DND-41 (cell line): Measurements from ENCODE around the gene ARHGAP26.

ENCODE experiments used
- ATAC-seq: fragments of 200-7000 bp; cut with Tn5 transposase; 3 replicates; pipeline ENCODE4 v1.9.1; 2021; ENCODE audit warnings: low read depth; ENCODE audit not compliant: insufficient read depth
- DNase-seq: peaks from one replicate; pipeline ENCODE4 v3.0.0-alpha.2; 2020
- H2AFZ ChIP-seq: 2 replicates; pipeline ENCODE4 v1.6.0; 2012; ENCODE audit warnings: low read depth, low read length
- H3K27ac ChIP-seq: 2 replicates; pipeline ENCODE4 v1.5.1; 2012; ENCODE audit warnings: low read length, inconsistent platforms
- H3K27me3 ChIP-seq: fragments of 200-600 bp; sonication (generic); 2 replicates; pipeline ENCODE4 v1.6.0; 2012; ENCODE audit warnings: low read length, mild to moderate bottlenecking, inconsistent platforms; ENCODE audit not compliant: insufficient read depth, poor library complexity
- H3K36me3 ChIP-seq: 2 replicates; pipeline ENCODE4 v1.5.1; 2012; ENCODE audit warnings: low read length, inconsistent platforms; ENCODE audit not compliant: insufficient read depth
- H3K4me1 ChIP-seq: 2 replicates; pipeline ENCODE4 v1.5.1; 2012; ENCODE audit warnings: mild to moderate bottlenecking, low read length; ENCODE audit not compliant: insufficient read depth
- H3K4me2 ChIP-seq: 2 replicates; pipeline ENCODE4 v1.6.0; 2012; ENCODE audit warnings: mild to moderate bottlenecking, moderate library complexity, low read length, inconsistent platforms; ENCODE audit not compliant: insufficient read depth
- H3K4me3 ChIP-seq, 2 experiments: fragments of 200-600 bp in 1 of 2; shearing (Covaris generic) in 1 of 2; 2 replicates each; pipeline ENCODE4 v1.5.1; 2012 to 2016; ENCODE audit warnings: inconsistent platforms in 2 of 2, low read length in 2 of 2, mild to moderate bottlenecking in 2 of 2, low read depth in 1 of 2, moderate library complexity in 1 of 2
- H3K79me2 ChIP-seq: 2 replicates; pipeline ENCODE4 v1.6.0; 2012; ENCODE audit warnings: low read length, inconsistent platforms; ENCODE audit not compliant: insufficient read depth
- H3K9ac ChIP-seq: 2 replicates; pipeline ENCODE4 v1.6.0; 2012; ENCODE audit warnings: low read depth, mild to moderate bottlenecking, inconsistent platforms, low read length, moderate library complexity
- H3K9me3 ChIP-seq: 2 replicates; pipeline ENCODE4 v1.5.1; 2012; ENCODE audit warnings: low read length, moderate library complexity, mild to moderate bottlenecking, inconsistent platforms; ENCODE audit not compliant: insufficient read depth, severe bottlenecking
- H4K20me1 ChIP-seq: 2 replicates; pipeline ENCODE4 v1.6.0; 2012; ENCODE audit warnings: low read length; ENCODE audit not compliant: insufficient read depth
- EZH2 ChIP-seq: IDR thresholded peaks from 3 replicates; pipeline ENCODE4 v1.6.1; 2012; ENCODE audit warnings: borderline replicate concordance, low read depth, mild to moderate bottlenecking, moderate library complexity, low read length, inconsistent platforms; ENCODE audit not compliant: severe bottlenecking
- TF ChIP-seq, protein P1 (sequence below): IDR thresholded peaks from 2 replicates; pipeline ENCODE4 v1.5.1; 2012; ENCODE audit warnings: borderline replicate concordance, low read length, moderate library complexity, mild to moderate bottlenecking; ENCODE audit not compliant: poor library complexity, severe bottlenecking; ENCODE audit errors: extremely low read depth

ARHGAP26 gene

GRCh38 chr5:142837081-142837725 is 67.0 kb downstream of the ARHGAP26 start:
- peaks cover 4% of the 10 kb centered on the region; the same call in 1 of the 2 replicates for H3K79me2 ChIP-seq
- no peaks in the 10 kb centered on the region for H3K4me1 ChIP-seq

GRCh38 chr5:142838845-142839244 is 68.7 kb downstream of the ARHGAP26 start:
- H4K20me1 ChIP-seq: peaks cover 19% of the 10 kb centered on the region
- no peaks in the 10 kb centered on the region for H3K4me1 ChIP-seq
- H3K4me3 ChIP-seq: no peak overlapping the region
- no peak overlapping the region for H3K4me2 ChIP-seq
- H3K9ac ChIP-seq: no peak overlapping the region
- H3K79me2 ChIP-seq: peaks cover 6% of the 10 kb centered on the region
- H3K9me3 ChIP-seq: no peaks in the 10 kb centered on the region
- no peak for ATAC-seq
- no peak overlapping the region for H3K27ac ChIP-seq
- DNase-seq: no peak
- no peaks in the 10 kb centered on the region for H3K36me3 ChIP-seq
- H3K27me3 ChIP-seq: no peaks in the 10 kb centered on the region
- TF ChIP-seq, protein P1, sequence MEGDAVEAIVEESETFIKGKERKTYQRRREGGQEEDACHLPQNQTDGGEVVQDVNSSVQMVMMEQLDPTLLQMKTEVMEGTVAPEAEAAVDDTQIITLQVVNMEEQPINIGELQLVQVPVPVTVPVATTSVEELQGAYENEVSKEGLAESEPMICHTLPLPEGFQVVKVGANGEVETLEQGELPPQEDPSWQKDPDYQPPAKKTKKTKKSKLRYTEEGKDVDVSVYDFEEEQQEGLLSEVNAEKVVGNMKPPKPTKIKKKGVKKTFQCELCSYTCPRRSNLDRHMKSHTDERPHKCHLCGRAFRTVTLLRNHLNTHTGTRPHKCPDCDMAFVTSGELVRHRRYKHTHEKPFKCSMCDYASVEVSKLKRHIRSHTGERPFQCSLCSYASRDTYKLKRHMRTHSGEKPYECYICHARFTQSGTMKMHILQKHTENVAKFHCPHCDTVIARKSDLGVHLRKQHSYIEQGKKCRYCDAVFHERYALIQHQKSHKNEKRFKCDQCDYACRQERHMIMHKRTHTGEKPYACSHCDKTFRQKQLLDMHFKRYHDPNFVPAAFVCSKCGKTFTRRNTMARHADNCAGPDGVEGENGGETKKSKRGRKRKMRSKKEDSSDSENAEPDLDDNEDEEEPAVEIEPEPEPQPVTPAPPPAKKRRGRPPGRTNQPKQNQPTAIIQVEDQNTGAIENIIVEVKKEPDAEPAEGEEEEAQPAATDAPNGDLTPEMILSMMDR: no peak
- no peak for TF ChIP-seq EZH2
- H2AFZ ChIP-seq: no peak overlapping the region

More at GRCh38 chr5:142837081-142837725, 67.0 kb downstream of the ARHGAP26 start:
- Histone ChIP-seq H3K4me3 (no peak overlapping the region), H4K20me1 (peaks cover 13% of the 10 kb centered on the region; the same call in 1 of the 2 replicates), H2AFZ (no peak overlapping the region), H3K4me2 (no peak overlapping the region), H3K27ac (no peak overlapping the region), H3K9me3 (no peaks in the 10 kb centered on the region), H3K36me3 (no peaks in the 10 kb centered on the region), H3K9ac (no peak overlapping the region), H3K27me3 (no peaks in the 10 kb centered on the region)
- ATAC-seq: no peak
- TF ChIP-seq EZH2: no peak
- TF ChIP-seq, protein P1: no peak
- DNase-seq: no peak

GRCh38 chr5:142839711-142840346 is 69.7 kb downstream of the ARHGAP26 start:
- ATAC-seq (no peak), DNase-seq (no peak)
- Histone ChIP-seq H3K79me2 (peaks cover 6% of the 10 kb centered on the region), H3K9me3 (no peaks in the 10 kb centered on the region), H4K20me1 (peaks cover 19% of the 10 kb centered on the region), H3K27ac (no peak overlapping the region), H3K4me2 (no peak overlapping the region), H2AFZ (no peak overlapping the region), H3K27me3 (no peaks in the 10 kb centered on the region), H3K36me3 (no peaks in the 10 kb centered on the region), H3K4me3 (no peak overlapping the region), H3K9ac (no peak overlapping the region), H3K4me1 (no peaks in the 10 kb centered on the region)
- TF ChIP-seq EZH2: no peak
- TF ChIP-seq, protein P1: no peak
